Aorta (tissue), 5 donors: ENCODE measurements around the gene SLC52A1. TPM values are rescaled to one million over a fixed set of nuclear protein-coding genes. Genes with fewer than 3 reads are reported as not detected.
"Not testable (repeated sequence)": the region's sequence is repeated elsewhere in the genome, so short reads cannot be mapped to it uniquely, and the experiment has no call there.

ENCODE experiments used
- ATAC-seq: fragments of 200-7000 bp; cut with Tn5 transposase; one replicate; pipeline ENCODE4 v1.9.1; 2022; ENCODE audit warnings: moderate library complexity; ENCODE audit not compliant: low FRiP score
- DNase-seq, 2 donors: peaks; one replicate each; pipeline ENCODE4 v3.0.0-alpha.2; 2020
- H3K27ac ChIP-seq, 2 donors: one replicate each; pipeline ENCODE4 v1.5.1; 2013; ENCODE audit warnings: low read length in 2 of 2, mild to moderate bottlenecking in 2 of 2, moderate library complexity in 2 of 2, control low read depth in 1 of 2, inconsistent platforms in 1 of 2, low read depth in 1 of 2
- H3K27me3 ChIP-seq, 2 donors: one replicate each; pipeline ENCODE4 v1.6.1; 2013; ENCODE audit warnings: control low read depth in 1 of 2, low read length in 1 of 2, mild to moderate bottlenecking in 1 of 2, moderate library complexity in 1 of 2; ENCODE audit not compliant: insufficient read depth in 2 of 2, control insufficient read depth in 1 of 2
- H3K36me3 ChIP-seq, 2 donors: one replicate each; pipeline ENCODE4 v1.6.1; 2013; ENCODE audit warnings: control low read depth in 1 of 2, low read length in 1 of 2, mild to moderate bottlenecking in 1 of 2; ENCODE audit not compliant: insufficient read depth in 2 of 2, control insufficient read depth in 1 of 2
- H3K4me1 ChIP-seq, 2 donors: one replicate each; pipeline ENCODE4 v1.6.1; 2013; ENCODE audit warnings: low read length in 2 of 2, control low read depth in 1 of 2, mild to moderate bottlenecking in 1 of 2, moderate library complexity in 1 of 2; ENCODE audit not compliant: insufficient read depth in 2 of 2, control insufficient read depth in 1 of 2
- H3K4me3 ChIP-seq, 2 donors: one replicate each; pipeline ENCODE4 v1.5.1; 2013; ENCODE audit warnings: low read length in 2 of 2, control low read depth in 1 of 2, mild to moderate bottlenecking in 1 of 2
- H3K9me3 ChIP-seq: one replicate; pipeline ENCODE4 v1.6.1; 2013; ENCODE audit warnings: mild to moderate bottlenecking, low read length; ENCODE audit not compliant: control insufficient read depth
- WGBS, 2 donors: extraction: QIAGEN DNeasy Blood & Tissue Kit; methylation state at CpG; one replicate each; pipeline ENCODE4 v1.1.7; 2013; 5-methylcytosine and 5-hydroxymethylcytosine counted together
- intact Hi-C, 2 donors: fragments of 100-400 bp; cut with DNase I; formaldehyde crosslinking; loops; one replicate each; pipeline versions ENCODE4 v1.14.2 to v1.15.0; 2022
- polyA plus RNA-seq, 2 donors: library from polyadenylated mRNA; stranded (reverse); fragments of 200-250 nt; gene quantifications; one replicate each; pipeline ENCODE4 v1.2.3, GENCODE V29; 2013
- total RNA-seq, 2 donors: library from RNA; stranded (reverse); fragmentation: NEBNext Ultra II Directional; extraction: Animal tissue kit (Norgen Biotek cat#: 25700); gene quantifications; one replicate each; pipeline ENCODE4 v1.2.1, GENCODE V29; 2021
- donor health status: healthy with polysubstance abuse.
- donor health status: Bipolar disorder and iron deficiency.
- donor health status: DM: no; HTN: no; CAD: no.
- donor health status: DM: no; HTN: no; CAD: no.
- donor health status: DM: yes; HTN: yes; CAD: no.

SLC52A1 gene
- total and polyA plus RNA-seq, 4 donors = 0.88 TPM; not detected in 3

GRCh38 chr17:5034651-5035050, 575 bp downstream of the SLC52A1 start:
- Histone ChIP-seq H3K36me3 (no peaks in the 10 kb centered on the region), H3K4me3 (no peak overlapping the region), H3K4me1 (no peaks in the 10 kb centered on the region), H3K27me3 (no peaks in the 10 kb centered on the region), H3K9me3 (no peaks in the 10 kb centered on the region), H3K27ac (no peak overlapping the region)
- ATAC-seq (no peak), DNase-seq (no peak)
- 75 to 79% methylated on average over 14 of the region's 14 CpGs for WGBS, 2 donors
- intact Hi-C loops = no loop called here

GRCh38 chr17:5034063-5034462, 1.2 kb downstream of the SLC52A1 start:
- intact Hi-C loops = no loop called here
- DNase-seq (no peak), ATAC-seq (no peak)
- Histone ChIP-seq H3K9me3 (no peaks in the 10 kb centered on the region), H3K4me1 (no peaks in the 10 kb centered on the region), H3K27ac (no peak overlapping the region), H3K36me3 (no peaks in the 10 kb centered on the region), H3K4me3 (no peak overlapping the region), H3K27me3 (no peaks in the 10 kb centered on the region)
- WGBS, 2 donors = 90 to 96% methylated on average over 4 to 5 of the region's 5 CpGs

GRCh38 chr17:5033352-5034015, 1.7 kb downstream of the SLC52A1 start:
- 84 to 92% methylated on average over 13 of the region's 13 CpGs for WGBS, 2 donors
- no peak overlapping the region for H3K27ac ChIP-seq
- ATAC-seq = no peak

GRCh38 chr17:5032865-5033264, 2.4 kb downstream of the SLC52A1 start:
- WGBS, 2 donors = 88 to 89% methylated on average over 6 of the region's 6 CpGs
- no peak overlapping the region for H3K4me3 ChIP-seq
- H3K27ac ChIP-seq = no peak overlapping the region
- no peaks in the 10 kb centered on the region for H3K27me3 ChIP-seq
- no peaks in the 10 kb centered on the region for H3K36me3 ChIP-seq
- intact Hi-C loops = no loop called here
- ATAC-seq (no peak), DNase-seq (no peak)
- H3K9me3 ChIP-seq = no peaks in the 10 kb centered on the region
- H3K4me1 ChIP-seq = no peaks in the 10 kb centered on the region

More at GRCh38 chr17:5033352-5034015, 1.7 kb downstream of the SLC52A1 start:
- Histone ChIP-seq H3K36me3 (no peaks in the 10 kb centered on the region), H3K9me3 (no peaks in the 10 kb centered on the region), H3K27me3 (no peaks in the 10 kb centered on the region), H3K4me3 (no peak overlapping the region), H3K4me1 (no peaks in the 10 kb centered on the region)
- intact Hi-C loops = no loop called here
- DNase-seq = no peak

- Histone ChIP-seq H3K27me3 (no peaks in the 10 kb centered on the region), H3K27ac (no peak overlapping the region), H3K9me3 (no peaks in the 10 kb centered on the region), H3K4me3 (peak overlapping the region; percentile 54 to 75), H3K36me3 (no peaks in the 10 kb centered on the region), H3K4me1 (no peaks in the 10 kb centered on the region)
- WGBS, 2 donors = 4% methylated on average over 40 to 48 of the region's 48 CpGs
- ATAC-seq (peak; percentile 81), DNase-seq (peak; percentile 91 to 92)
- intact Hi-C loops = no loop called here
These were observed 3.7 kb downstream of the SLC52A1 start for GRCh38 chr17:5031365-5032082.

GRCh38 chr17:5030168-5030567, 5.1 kb downstream of the SLC52A1 start:
- H3K9me3 ChIP-seq, intact Hi-C loops, H3K27ac ChIP-seq, H3K4me1 ChIP-seq, H3K36me3 ChIP-seq, H3K27me3 ChIP-seq, DNase-seq, ATAC-seq, H3K4me3 ChIP-seq: not testable (repeated sequence)
- 80 to 90% methylated on average over 2 of the region's 2 CpGs for WGBS, 2 donors

GRCh38 chr17:5027916-5028315, 7.3 kb downstream of the SLC52A1 start:
- H3K27me3 ChIP-seq = no peaks in the 10 kb centered on the region
- intact Hi-C loops = no loop called here

GRCh38 chr17:5027299-5027698, 7.9 kb downstream of the SLC52A1 start:
- intact Hi-C loops = no loop called here
- Histone ChIP-seq H3K4me1 (no peaks in the 10 kb centered on the region), H3K27ac (no peak overlapping the region), H3K36me3 (peaks cover 0 to 4% of the 10 kb centered on the region in 2 donors), H3K9me3 (no peaks in the 10 kb centered on the region), H3K27me3 (no peaks in the 10 kb centered on the region), H3K4me3 (no peak overlapping the region)
- DNase-seq = no peak
- 83 to 90% methylated on average over 6 of the region's 6 CpGs for WGBS, 2 donors
- no peak for ATAC-seq

More at GRCh38 chr17:5027916-5028315, 7.3 kb downstream of the SLC52A1 start:
- ATAC-seq (no peak), DNase-seq (no peak)
- Histone ChIP-seq H3K36me3 (peaks cover 0 to 4% of the 10 kb centered on the region in 2 donors), H3K4me1 (no peaks in the 10 kb centered on the region), H3K27ac (no peak overlapping the region), H3K4me3 (no peak overlapping the region), H3K9me3 (no peaks in the 10 kb centered on the region)
- WGBS, 2 donors = 51 to 56% methylated on average over 5 of the region's 5 CpGs

- no peak for ATAC-seq
- DNase-seq = no peak
- Histone ChIP-seq H3K27me3 (no peaks in the 10 kb centered on the region), H3K4me3 (no peak overlapping the region), H3K9me3 (no peaks in the 10 kb centered on the region), H3K36me3 (peaks cover 5% of the 10 kb centered on the region in 2 donors), H3K4me1 (no peaks in the 10 kb centered on the region), H3K27ac (no peak overlapping the region)
- 94% methylated on average over 4 of the region's 4 CpGs for WGBS, 2 donors
- intact Hi-C loops = no loop called here
These were observed 10.6 kb downstream of the SLC52A1 start for GRCh38 chr17:5024604-5025003.
